Hepatocyte (in vitro differentiated cells): Measurements from ENCODE around the gene WFDC10A. TPM values are rescaled to one million over a fixed set of nuclear protein-coding genes. Genes with fewer than 3 reads are reported as not detected.
"Not testable (repeated sequence)": the region's sequence is repeated elsewhere in the genome, so short reads cannot be mapped to it uniquely, and the experiment has no call there.

Experiments
- DNase-seq: peaks from one replicate; pipeline ENCODE4 v3.0.0-alpha.2; 2016; ENCODE audit warnings: low spot score
- H2AFZ ChIP-seq: fragments of 200-600 bp; sonication (generic); 2 replicates; pipeline ENCODE4 v1.6.0; 2016; ENCODE audit warnings: antibody characterized with exemption, mild to moderate bottlenecking
- H3K27ac ChIP-seq: fragments of 200-600 bp; sonication (generic); 2 replicates; pipeline ENCODE4 v1.5.1; 2016; ENCODE audit warnings: mild to moderate bottlenecking
- H3K27me3 ChIP-seq: fragments of 200-600 bp; sonication (generic); 2 replicates; pipeline ENCODE4 v1.6.1; 2016
- H3K36me3 ChIP-seq: fragments of 200-600 bp; sonication (generic); replicated peaks from 2 replicates; pipeline ENCODE4 v1.5.1; 2016; ENCODE audit warnings: low read depth; ENCODE audit not compliant: insufficient read depth
- H3K4me1 ChIP-seq: fragments of 200-600 bp; sonication (generic); 2 replicates; pipeline ENCODE4 v1.5.1; 2016; ENCODE audit warnings: mild to moderate bottlenecking, moderate library complexity; ENCODE audit not compliant: insufficient read depth
- H3K4me2 ChIP-seq: fragments of 200-600 bp; sonication (generic); 2 replicates; pipeline ENCODE4 v1.6.0; 2016
- H3K4me3 ChIP-seq: fragments of 200-600 bp; sonication (generic); 2 replicates; pipeline ENCODE4 v1.5.1; 2016; ENCODE audit warnings: mild to moderate bottlenecking
- H3K79me2 ChIP-seq: fragments of 200-600 bp; sonication (generic); 2 replicates; pipeline ENCODE4 v1.6.0; 2017; ENCODE audit warnings: mild to moderate bottlenecking
- H3K9me2 ChIP-seq: fragments of 200-600 bp; sonication (generic); replicated peaks from 2 replicates; pipeline ENCODE4 v1.6.0; 2017; ENCODE audit warnings: mild to moderate bottlenecking; ENCODE audit not compliant: insufficient read depth
- H3K9me3 ChIP-seq: fragments of 200-600 bp; sonication (generic); 2 replicates; pipeline ENCODE4 v1.5.1; 2016; ENCODE audit warnings: low read depth, mild to moderate bottlenecking
- H4K20me1 ChIP-seq: fragments of 200-600 bp; sonication (generic); 2 replicates; pipeline ENCODE4 v1.6.0; 2016; ENCODE audit warnings: mild to moderate bottlenecking; ENCODE audit not compliant: insufficient read depth, poor library complexity, severe bottlenecking
- CTCF ChIP-seq: fragments of 200-600 bp; sonication (generic); IDR thresholded peaks from 2 replicates; pipeline ENCODE4 v1.5.1; 2016; ENCODE audit warnings: antibody characterized with exemption, mild to moderate bottlenecking; ENCODE audit not compliant: poor library complexity
- EZH2 ChIP-seq: fragments of 200-600 bp; sonication (generic); IDR thresholded peaks from 2 replicates; pipeline ENCODE4 v1.6.1; 2016; ENCODE audit warnings: antibody characterized with exemption, mild to moderate bottlenecking, borderline replicate concordance
- EZH2phosphoT487 ChIP-seq: fragments of 200-600 bp; sonication (generic); IDR thresholded peaks from one replicate; pipeline ENCODE4 v1.6.1; 2018; ENCODE audit warnings: antibody characterized with exemption, mild to moderate bottlenecking, low read depth, moderate library complexity; ENCODE audit not compliant: unreplicated experiment, severe bottlenecking
- WGBS: methylation state at CpG from one replicate; pipeline ENCODE4 v1.1.6; 2016; ENCODE audit warnings: low lambda C conversion rate; ENCODE audit errors: missing lambda C conversion rate; 5-methylcytosine and 5-hydroxymethylcytosine counted together
- polyA plus RNA-seq: library from polyadenylated mRNA; unstranded; fragments of >200 nt; fragmentation: Nextera tagmentation; extraction: Ambion mirVana; gene quantifications from 2 replicates; pipeline ENCODE4 v1.2.1, GENCODE V29; 2016
- total RNA-seq: library from RNA; depleted of rRNA; stranded (reverse); fragments of >200 nt; gene quantifications from 2 replicates; pipeline ENCODE4 v1.2.3, GENCODE V29; 2014

Gene WFDC10A
- total and polyA plus RNA-seq, 2 experiments from 2014 or later: not detected

- no peaks in the 10 kb centered on the region for H3K36me3 ChIP-seq
- no peak for TF ChIP-seq EZH2
- TF ChIP-seq CTCF: no peak
- TF ChIP-seq EZH2phosphoT487: no peak
Observed at GRCh38 chr20:45630371-45630770, 832 bp downstream of the WFDC10A start.

GRCh38 chr20:45631184-45631583 is 1.6 kb downstream of the WFDC10A start, which contains the start of gene WFDC9:
WFDC9 (minus strand) TSS chr20:45631284; CDS start chr20:45610181, 21,103 bp downstream.
- DNase-seq: no peak

More at GRCh38 chr20:45630371-45630770, 832 bp downstream of the WFDC10A start:
- H3K4me2 ChIP-seq: no peak overlapping the region
- no peaks in the 10 kb centered on the region for H3K9me3 ChIP-seq
- H4K20me1 ChIP-seq: no peaks in the 10 kb centered on the region
- no peaks in the 10 kb centered on the region for H3K27me3 ChIP-seq
- H2AFZ ChIP-seq: no peak overlapping the region
- no peaks in the 10 kb centered on the region for H3K79me2 ChIP-seq
- no peak overlapping the region for H3K27ac ChIP-seq
- H3K4me1 ChIP-seq: no peaks in the 10 kb centered on the region
- no peaks in the 10 kb centered on the region for H3K9me2 ChIP-seq
- DNase-seq: no peak
- H3K4me3 ChIP-seq: no peak overlapping the region

GRCh38 chr20:45636513-45636912 is 7.0 kb downstream of the WFDC10A start:
- Histone ChIP-seq H3K79me2 (no peaks in the 10 kb centered on the region), H3K27ac (no peak overlapping the region), H3K9me2 (no peaks in the 10 kb centered on the region), H3K27me3 (no peaks in the 10 kb centered on the region), H2AFZ (no peak overlapping the region), H3K9me3 (no peaks in the 10 kb centered on the region), H4K20me1 (no peaks in the 10 kb centered on the region), H3K4me1 (no peaks in the 10 kb centered on the region), H3K4me2 (no peak overlapping the region), H3K4me3 (no peak overlapping the region), H3K36me3 (no peaks in the 10 kb centered on the region)
- 92% methylated on average over 1 of the region's 1 CpG for WGBS
- TF ChIP-seq EZH2: no peak
- no peak for TF ChIP-seq CTCF
- TF ChIP-seq EZH2phosphoT487: no peak
- DNase-seq: no peak

More at GRCh38 chr20:45631184-45631583, 1.6 kb downstream of the WFDC10A start, which contains the start of gene WFDC9:
- Histone ChIP-seq H3K4me2 (no peak within 1 kb of the TSS), H3K27me3 (no peaks in the 10 kb centered on the region), H3K9me2 (no peaks in the 10 kb centered on the region), H4K20me1 (no peaks in the 10 kb centered on the region), H3K9me3 (no peaks in the 10 kb centered on the region), H2AFZ (no peak within 1 kb of the TSS), H3K79me2 (no peaks in the 10 kb centered on the region), H3K4me1 (no peaks in the 10 kb centered on the region), H3K4me3 (no peak within 1 kb of the TSS), H3K36me3 (no peaks in the 10 kb centered on the region), H3K27ac (no peak within 1 kb of the TSS)
- WGBS: 77% methylated on average over 4 of the region's 4 CpGs
- TF ChIP-seq EZH2: no peak

- Histone ChIP-seq H3K79me2 (no peaks in the 10 kb centered on the region), H3K27me3 (no peaks in the 10 kb centered on the region), H3K4me3 (no peak overlapping the region), H2AFZ (no peak overlapping the region), H3K4me2 (no peak overlapping the region), H3K36me3 (no peaks in the 10 kb centered on the region), H4K20me1 (no peaks in the 10 kb centered on the region), H3K27ac (no peak overlapping the region), H3K9me3 (no peaks in the 10 kb centered on the region), H3K4me1 (no peaks in the 10 kb centered on the region), H3K9me2 (no peaks in the 10 kb centered on the region)
- WGBS: 87% methylated on average over 5 of the region's 5 CpGs
- DNase-seq: no peak
- TF ChIP-seq CTCF (no peak), EZH2 (no peak), EZH2phosphoT487 (no peak)
Observed at GRCh38 chr20:45639687-45640086, 10.1 kb downstream of the WFDC10A start.

- H2AFZ ChIP-seq, H3K36me3 ChIP-seq, H3K27me3 ChIP-seq, H3K4me1 ChIP-seq, H3K9me2 ChIP-seq, H3K9me3 ChIP-seq, H3K4me3 ChIP-seq, H3K27ac ChIP-seq, H4K20me1 ChIP-seq, H3K79me2 ChIP-seq, H3K4me2 ChIP-seq, DNase-seq: not testable (repeated sequence)
- WGBS: 97% methylated on average over 22 of the region's 24 CpGs
Observed at GRCh38 chr20:45641076-45641475, 11.5 kb downstream of the WFDC10A start.

- H3K4me3 ChIP-seq, H4K20me1 ChIP-seq, H3K79me2 ChIP-seq, H3K27ac ChIP-seq, H3K9me2 ChIP-seq, H3K4me1 ChIP-seq, DNase-seq, H3K36me3 ChIP-seq, H3K9me3 ChIP-seq, H2AFZ ChIP-seq, H3K27me3 ChIP-seq, H3K4me2 ChIP-seq: not testable (repeated sequence)
- WGBS: 93% methylated on average over 10 of the region's 28 CpGs
Observed at GRCh38 chr20:45645869-45646268, 16.3 kb downstream of the WFDC10A start.
